IMR-90 (cell line): ENCODE measurements around the gene SAG. TPM values are rescaled to one million over a fixed set of nuclear protein-coding genes. Genes with fewer than 3 reads are reported as not detected.

ENCODE experiments used
- ATAC-seq: fragments of 200-7000 bp; cut with Tn5 transposase; 2 replicates; pipeline ENCODE4 v1.9.1; 2020; ENCODE audit warnings: low read depth, mild to moderate bottlenecking, moderate library complexity
- BruUV-seq: library from RNA; stranded (reverse); fragments of 400-500 nt; replicated peaks from 2 replicates; lab custom pipeline; 2021; lab: Mats Ljungman, UMichigan
- CTCF ChIA-PET: fragments of 300-600 bp; formaldehyde crosslinking; extraction: SDS; loops from one replicate; lab custom pipeline; 2021; ENCODE audit warnings: antibody characterized with exemption; lab: Yijun Ruan, JAX
- POLR2A ChIA-PET: fragments of 300-600 bp; sonication (Branson Sonifier 250); formaldehyde crosslinking; loops from one replicate; lab custom pipeline; 2022; ENCODE audit warnings: antibody characterized with exemption; ENCODE audit not compliant: unreplicated experiment; lab: Charles Lee
- DNase-seq: peaks from one replicate; pipeline ENCODE4 v3.0.0; 2013
- H2AFZ ChIP-seq: replicated peaks from 2 replicates; pipeline ENCODE3; 2013; ENCODE audit warnings: low read length, mild to moderate bottlenecking; ENCODE audit not compliant: poor library complexity
- H2AK5ac ChIP-seq: 2 replicates; pipeline ENCODE4 v1.6.1; 2013; ENCODE audit warnings: low read depth, low read length, inconsistent platforms
- H2AK9ac ChIP-seq: replicated peaks from 2 replicates; pipeline ENCODE3; 2013; ENCODE audit warnings: mild to moderate bottlenecking, low read depth, low read length, moderate library complexity; ENCODE audit not compliant: poor library complexity
- H2BK120ac ChIP-seq: 2 replicates; pipeline ENCODE4 v1.6.1; 2013; ENCODE audit warnings: low read depth, low read length, inconsistent platforms
- H2BK15ac ChIP-seq: 3 replicates; pipeline ENCODE4 v1.6.1; 2013; ENCODE audit warnings: low read depth, low read length, inconsistent platforms
- H2BK20ac ChIP-seq: 2 replicates; pipeline ENCODE4 v1.6.1; 2013; ENCODE audit warnings: low read depth, mild to moderate bottlenecking, inconsistent platforms, low read length, moderate library complexity
- H2BK5ac ChIP-seq: 2 replicates; pipeline ENCODE4 v1.6.1; 2013; ENCODE audit warnings: mild to moderate bottlenecking, low read depth, low read length, inconsistent platforms; ENCODE audit not compliant: poor library complexity, severe bottlenecking
- H3K14ac ChIP-seq: replicated peaks from 2 replicates; pipeline ENCODE4 v1.6.1; 2013; ENCODE audit warnings: low read depth, low read length, inconsistent platforms
- H3K18ac ChIP-seq: 2 replicates; pipeline ENCODE4 v1.6.1; 2013; ENCODE audit warnings: low read depth, low read length, control low read depth
- H3K23ac ChIP-seq: 2 replicates; pipeline ENCODE4 v1.6.1; 2013; ENCODE audit warnings: low read depth, low read length, inconsistent platforms
- H3K27ac ChIP-seq: 2 replicates; pipeline ENCODE4 v1.5.1; 2013; ENCODE audit warnings: mild to moderate bottlenecking, control low read depth, low read length; ENCODE audit not compliant: insufficient read depth
- H3K27me3 ChIP-seq: 2 replicates; pipeline ENCODE4 v1.6.1; 2013; ENCODE audit warnings: low read length; ENCODE audit not compliant: control insufficient read depth, insufficient read depth
- H3K36me3 ChIP-seq: 2 replicates; pipeline ENCODE4 v1.6.1; 2013; ENCODE audit warnings: low read length, mixed read lengths; ENCODE audit not compliant: control insufficient read depth, insufficient read depth
- H3K4ac ChIP-seq: 2 replicates; pipeline ENCODE4 v1.6.1; 2013; ENCODE audit warnings: low read depth, low read length, inconsistent platforms
- H3K4me1 ChIP-seq: 2 replicates; pipeline ENCODE4 v1.6.1; 2013; ENCODE audit warnings: low read length, mixed read lengths; ENCODE audit not compliant: control insufficient read depth, insufficient read depth
- H3K4me2 ChIP-seq: 2 replicates; pipeline ENCODE4 v1.6.1; 2013; ENCODE audit warnings: low read depth, mild to moderate bottlenecking, control low read depth, low read length, moderate library complexity
- H3K4me3 ChIP-seq: 2 replicates; pipeline ENCODE4 v1.5.1; 2013; ENCODE audit warnings: low read depth, mild to moderate bottlenecking, control low read depth, low read length, moderate library complexity; ENCODE audit not compliant: insufficient read depth
- H3K56ac ChIP-seq: 2 replicates; pipeline ENCODE4 v1.6.1; 2013; ENCODE audit warnings: low read length, inconsistent platforms; ENCODE audit not compliant: insufficient read depth; ENCODE audit errors: extremely low read depth
- H3K79me1 ChIP-seq, 2 experiments: 2 replicates each; pipeline ENCODE4 v1.6.1; 2013; ENCODE audit warnings: low read length in 2 of 2, inconsistent platforms in 1 of 2, low read depth in 1 of 2
- H3K9ac ChIP-seq: 2 replicates; pipeline ENCODE4 v1.6.1; 2013; ENCODE audit warnings: low read depth, low read length, control low read depth
- H3K9me1 ChIP-seq: 2 replicates; pipeline ENCODE4 v1.6.1; 2013; ENCODE audit warnings: low read length, inconsistent platforms; ENCODE audit not compliant: insufficient read depth
- H3K9me3 ChIP-seq: 2 replicates; pipeline ENCODE4 v1.6.1; 2013; ENCODE audit warnings: low read length; ENCODE audit not compliant: control insufficient read depth, insufficient read depth
- H4K20me1 ChIP-seq: 2 replicates; pipeline ENCODE4 v1.6.1; 2013; ENCODE audit warnings: low read length, inconsistent platforms; ENCODE audit not compliant: insufficient read depth
- H4K5ac ChIP-seq: 2 replicates; pipeline ENCODE4 v1.6.1; 2013; ENCODE audit warnings: mild to moderate bottlenecking, low read depth, low read length, control low read depth
- H4K8ac ChIP-seq, 2 experiments: 2 replicates each; pipeline ENCODE4 v1.6.1; 2013; ENCODE audit warnings: low read depth in 2 of 2, low read length in 2 of 2, control low read depth in 1 of 2, inconsistent platforms in 1 of 2
- H4K91ac ChIP-seq: 2 replicates; pipeline ENCODE4 v1.6.1; 2013; ENCODE audit warnings: low read depth, low read length, inconsistent platforms; ENCODE audit not compliant: insufficient read depth
- BHLHE40 ChIP-seq: fragments of 150-350 bp; IDR thresholded peaks from 2 replicates; pipeline ENCODE4 v1.6.1; 2016; ENCODE audit warnings: mild to moderate bottlenecking, low read depth, low read length
- CEBPB ChIP-seq: IDR thresholded peaks from 2 replicates; pipeline ENCODE4 v1.6.1; 2012; ENCODE audit warnings: low read depth, low read length, improper control_type of control experiment
- CHD1 ChIP-seq: IDR thresholded peaks from 2 replicates; pipeline ENCODE4 v1.6.1; 2012; ENCODE audit warnings: low read depth, low read length, improper control_type of control experiment
- ELK1 ChIP-seq: fragments of 150-350 bp; IDR thresholded peaks from 2 replicates; pipeline ENCODE4 v1.6.1; 2016; ENCODE audit warnings: low read depth, mild to moderate bottlenecking, low read length, moderate library complexity, borderline replicate concordance
- MAFK ChIP-seq: IDR thresholded peaks from 2 replicates; pipeline ENCODE4 v1.6.1; 2012; ENCODE audit warnings: low read depth, low read length, improper control_type of control experiment
- MAZ ChIP-seq: IDR thresholded peaks from 2 replicates; pipeline ENCODE4 v1.6.1; 2012; ENCODE audit warnings: low read depth, mild to moderate bottlenecking, low read length, improper control_type of control experiment, moderate library complexity, borderline replicate concordance
- MXI1 ChIP-seq: IDR thresholded peaks from 2 replicates; pipeline ENCODE4 v1.6.1; 2012; ENCODE audit warnings: low read depth, mild to moderate bottlenecking, low read length, moderate library complexity, borderline replicate concordance
- NFE2L2 ChIP-seq: fragments of 150-350 bp; IDR thresholded peaks from 2 replicates; pipeline ENCODE4 v1.6.1; 2016; ENCODE audit warnings: low read depth, mild to moderate bottlenecking, low read length
- POLR2A ChIP-seq: IDR thresholded peaks from 2 replicates; pipeline ENCODE4 v1.6.1; 2012; ENCODE audit warnings: mild to moderate bottlenecking, low read depth, low read length
- RAD21 ChIP-seq: IDR thresholded peaks from 2 replicates; pipeline ENCODE4 v1.6.1; 2012; ENCODE audit warnings: low read length, improper control_type of control experiment
- SMC3 ChIP-seq: fragments of 150-350 bp; IDR thresholded peaks from 2 replicates; pipeline ENCODE4 v1.6.1; 2016; ENCODE audit warnings: low read depth, mild to moderate bottlenecking, antibody characterized with exemption, low read length, moderate library complexity
- USF2 ChIP-seq: fragments of 150-350 bp; IDR thresholded peaks from 2 replicates; pipeline ENCODE4 v1.6.1; 2017; ENCODE audit warnings: mild to moderate bottlenecking, antibody characterized with exemption, low read length, low read depth
- WGBS, 2 experiments: methylation state at CpG; one replicate each; pipeline versions ENCODE4 v1.1.5 to v1.1.7; 2013; ENCODE audit warnings: missing lambda C conversion rate in 2 of 2; ENCODE audit not compliant: insufficient read length in 1 of 2; ENCODE audit errors: extremely low coverage in 2 of 2; 5-methylcytosine and 5-hydroxymethylcytosine counted together
- dilution Hi-C: fragments of 300-500 bp; cut with HindIII; formaldehyde crosslinking; loops from one replicate; pipeline ENCODE4 v1.14.3; 2018; ENCODE audit warnings: low sequenced_read_pairs; ENCODE audit not compliant: unreplicated experiment
- in situ Hi-C: fragments of 300-500 bp; cut with MboI; formaldehyde crosslinking; loops from 3 replicates; pipeline ENCODE4 v1.14.3; 2019; ENCODE audit warnings: low sequenced_read_pairs, inconsistent platforms, mixed read lengths
- intact Hi-C: fragments of 100-400 bp; cut with micrococcal nuclease; formaldehyde crosslinking; loops from 2 replicates; pipeline ENCODE4 v1.10.0; 2022
- polyA plus RNA-seq, 3 experiments: library from polyadenylated mRNA; depleted of rRNA; stranded (reverse); fragments of >200 nt; gene quantifications; 2 replicates each; pipeline ENCODE4 v1.2.3, GENCODE V29; 2012; ENCODE audit warnings: low replicate concordance in 1 of 3
- total RNA-seq: library from RNA; depleted of rRNA; stranded (reverse); fragments of >200 nt; gene quantifications from 2 replicates; pipeline ENCODE4 v1.2.3, GENCODE V29; 2012
- TF ChIP-seq, protein P1 (sequence below): conservative IDR thresholded peaks from 2 replicates; pipeline ENCODE4 v1.5.1; 2012; ENCODE audit warnings: mild to moderate bottlenecking, low read depth, low read length, improper control_type of control experiment

SAG gene
- total and polyA plus RNA-seq, 2 of the 4 experiments (the other 2 are of a cell fraction), result not detected

DNA sequence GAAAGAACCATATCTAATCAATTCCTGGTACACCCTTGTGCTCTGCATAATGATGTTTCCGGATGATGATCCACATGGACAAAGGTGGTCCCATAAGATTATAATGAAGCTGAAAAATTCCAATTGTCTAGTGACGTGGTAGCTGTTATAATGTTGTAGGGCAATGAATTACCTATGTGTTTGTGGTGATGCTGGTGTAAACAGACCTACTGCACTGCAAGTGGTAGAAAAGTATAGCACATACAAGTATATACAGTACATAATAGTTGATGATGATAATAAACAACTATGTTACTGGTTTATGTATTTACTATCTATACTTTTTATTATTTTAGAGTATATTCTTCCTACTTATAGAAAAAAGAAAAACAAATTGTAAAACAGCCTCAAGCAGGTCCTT lies 55.1 kb downstream of the SAG start:
- H3K4ac ChIP-seq, result no peak overlapping the region
- H3K9me1 ChIP-seq, result no peaks in the 10 kb centered on the region
- H3K23ac ChIP-seq, result no peak overlapping the region
- dilution Hi-C loops (no loop called here), in situ Hi-C loops (no loop called here), intact Hi-C loops (no loop called here)
- ChIA-PET POLR2A (no interaction called here), CTCF (interaction anchor here (0.6 to 1.2 kb wide), 2 partner anchors 16 to 297 kb away, joined by 3 read pairs; no protein-coding TSS in a partner anchor)
- no peaks in the 10 kb centered on the region for H3K4me1 ChIP-seq
- H4K91ac ChIP-seq, result no peak overlapping the region
- H3K18ac ChIP-seq, result no peak overlapping the region
- DNase-seq, result no peak
- peaks cover 1% of the 10 kb centered on the region; the same call in 1 of the 2 replicates for H3K36me3 ChIP-seq
- WGBS, 2 experiments, result 80% methylated on average over 1 of the region's 2 CpGs; no CpG with 5 or more reads in 1 of the 2 experiments
- TF ChIP-seq CHD1 (no peak), RAD21 (no peak), CEBPB (no peak), NFE2L2 (no peak), ELK1 (no peak), USF2 (no peak), MXI1 (no peak), MAFK (no peak), SMC3 (no peak), BHLHE40 (no peak), MAZ (no peak), POLR2A (no peak)
- TF ChIP-seq, protein P1, sequence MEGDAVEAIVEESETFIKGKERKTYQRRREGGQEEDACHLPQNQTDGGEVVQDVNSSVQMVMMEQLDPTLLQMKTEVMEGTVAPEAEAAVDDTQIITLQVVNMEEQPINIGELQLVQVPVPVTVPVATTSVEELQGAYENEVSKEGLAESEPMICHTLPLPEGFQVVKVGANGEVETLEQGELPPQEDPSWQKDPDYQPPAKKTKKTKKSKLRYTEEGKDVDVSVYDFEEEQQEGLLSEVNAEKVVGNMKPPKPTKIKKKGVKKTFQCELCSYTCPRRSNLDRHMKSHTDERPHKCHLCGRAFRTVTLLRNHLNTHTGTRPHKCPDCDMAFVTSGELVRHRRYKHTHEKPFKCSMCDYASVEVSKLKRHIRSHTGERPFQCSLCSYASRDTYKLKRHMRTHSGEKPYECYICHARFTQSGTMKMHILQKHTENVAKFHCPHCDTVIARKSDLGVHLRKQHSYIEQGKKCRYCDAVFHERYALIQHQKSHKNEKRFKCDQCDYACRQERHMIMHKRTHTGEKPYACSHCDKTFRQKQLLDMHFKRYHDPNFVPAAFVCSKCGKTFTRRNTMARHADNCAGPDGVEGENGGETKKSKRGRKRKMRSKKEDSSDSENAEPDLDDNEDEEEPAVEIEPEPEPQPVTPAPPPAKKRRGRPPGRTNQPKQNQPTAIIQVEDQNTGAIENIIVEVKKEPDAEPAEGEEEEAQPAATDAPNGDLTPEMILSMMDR, result no peak
- H4K8ac ChIP-seq, result no peak overlapping the region
- BruUV-seq, result no TSS peak
- no peak overlapping the region for H4K5ac ChIP-seq
- H3K4me3 ChIP-seq, result no peak overlapping the region
- no peak overlapping the region for H3K9ac ChIP-seq
- no peak overlapping the region for H3K56ac ChIP-seq
- no peak overlapping the region for H2BK120ac ChIP-seq
- H2AFZ ChIP-seq, result no peak overlapping the region
- no peak for ATAC-seq
- no peak overlapping the region for H3K4me2 ChIP-seq
- H3K14ac ChIP-seq, result no peak overlapping the region
- peaks cover 22 to 25% of the 10 kb centered on the region in 2 experiments; a peak in 3 of 4 replicates for H3K79me1 ChIP-seq
- no peak overlapping the region for H2BK15ac ChIP-seq
- no peak overlapping the region for H2AK9ac ChIP-seq
- H4K20me1 ChIP-seq, result no peaks in the 10 kb centered on the region; the same call in 1 of the 2 replicates
- H3K9me3 ChIP-seq, result no peaks in the 10 kb centered on the region
- no peaks in the 10 kb centered on the region for H3K27me3 ChIP-seq
- no peak overlapping the region for H3K27ac ChIP-seq
- H2BK20ac ChIP-seq, result no peak overlapping the region
- no peak overlapping the region for H2BK5ac ChIP-seq
- no peak overlapping the region for H2AK5ac ChIP-seq
